Activated B cell treated with CpG ODN at 0.5 μM for 24 hours (primary cell): ENCODE measurements around the gene CYP46A1. TPM values are rescaled to one million over a fixed set of nuclear protein-coding genes. Genes with fewer than 3 reads are reported as not detected.
"Not testable (repeated sequence)": the region's sequence is repeated elsewhere in the genome, so short reads cannot be mapped to it uniquely, and the experiment has no call there.

Experiments
- ATAC-seq: fragments of 200-7000 bp; cut with Tn5 transposase; one replicate; pipeline ENCODE4 v1.10.0; 2021; ENCODE audit warnings: low read depth, mild to moderate bottlenecking, moderate library complexity
- CTCF ChIA-PET: fragments of 350-600 bp; sonication (Branson Sonifier 250); formaldehyde crosslinking; loops from one replicate; lab custom pipeline; 2021; ENCODE audit warnings: antibody characterized with exemption; lab: Charles Lee
- POLR2A ChIA-PET: fragments of 350-600 bp; sonication (Branson Sonifier 250); formaldehyde crosslinking; loops from one replicate; lab custom pipeline; 2021; ENCODE audit warnings: antibody characterized with exemption; lab: Charles Lee
- DNase-seq: peaks from one replicate; pipeline ENCODE4 v3.0.0; 2022
- H3K27ac Mint-ChIP-seq: one replicate; pipeline ENCODE4 v1.8.0; 2020; ENCODE audit warnings: mixed read lengths
- H3K27me3 Mint-ChIP-seq: one replicate; pipeline ENCODE4 v1.8.0; 2021; ENCODE audit warnings: mixed read lengths
- H3K36me3 Mint-ChIP-seq: one replicate; pipeline ENCODE4 v1.8.0; 2021; ENCODE audit warnings: low read depth, mixed read lengths
- H3K4me1 Mint-ChIP-seq: one replicate; pipeline ENCODE4 v1.8.0; 2021; ENCODE audit warnings: mixed read lengths
- H3K4me3 Mint-ChIP-seq: one replicate; pipeline ENCODE4 v1.8.0; 2020; ENCODE audit warnings: mild to moderate bottlenecking, mixed read lengths
- H3K9me3 Mint-ChIP-seq: one replicate; pipeline ENCODE4 v1.8.0; 2020; ENCODE audit warnings: mixed read lengths
- CTCF ChIP-seq: fragments of 200-600 bp; IDR thresholded peaks from one replicate; pipeline ENCODE4 v1.8.0; 2022; ENCODE audit warnings: antibody characterized with exemption, mild to moderate bottlenecking
- intact Hi-C: fragments of 100-400 bp; cut with micrococcal nuclease; formaldehyde crosslinking; loops from one replicate; pipeline ENCODE4 v1.15.1; 2024
- total RNA-seq: library from RNA; stranded (reverse); gene quantifications from 2 replicates; pipeline ENCODE4 v1.2.3, GENCODE V29; 2022

The CYP46A1 gene
- total RNA-seq, 1 donor from 2014 or later, result not detected

DNA sequence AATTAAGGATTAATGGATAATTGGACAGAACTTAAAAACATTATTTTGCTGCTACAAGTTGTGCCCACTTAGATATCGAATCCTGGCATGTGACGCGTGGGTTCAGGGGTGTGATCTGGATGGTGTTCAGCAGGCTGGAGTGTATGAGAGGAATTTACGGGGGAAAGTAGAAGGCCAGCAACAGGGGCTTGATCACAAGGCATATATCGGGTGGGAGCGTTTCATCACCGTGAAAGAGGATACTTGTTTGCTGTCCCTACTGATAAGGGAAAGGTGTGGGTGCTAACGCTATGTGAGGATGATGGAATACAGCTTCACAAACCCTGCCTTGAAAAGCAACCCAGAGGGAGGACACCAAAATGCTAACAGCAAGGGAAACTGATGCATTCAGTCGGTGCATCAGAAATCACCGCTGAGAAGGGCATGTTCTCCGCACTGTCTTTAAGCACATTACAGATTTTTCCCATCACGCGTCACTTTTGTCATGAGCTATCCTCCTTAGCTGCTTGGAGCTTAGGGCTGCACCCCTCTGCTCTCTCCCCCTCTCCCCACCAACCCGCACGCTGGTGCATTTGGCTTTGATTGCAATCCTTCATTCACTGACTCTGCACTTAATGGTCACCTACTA lies 25.8 kb upstream of the CYP46A1 start:
- Mint-ChIP-seq H3K27ac (no peak overlapping the region), H3K36me3 (no peaks in the 10 kb centered on the region), H3K9me3 (no peaks in the 10 kb centered on the region), H3K4me3 (no peak overlapping the region), H3K27me3 (peaks cover 50% of the 10 kb centered on the region), H3K4me1 (peaks cover 4% of the 10 kb centered on the region)
- ChIA-PET CTCF (no interaction called here), POLR2A (no interaction called here)
- no peak for ATAC-seq
- no peak for TF ChIP-seq CTCF
- intact Hi-C loops, result no loop called here
- DNase-seq, result no peak

GRCh38 chr14:99659333-99659741 lies 24.8 kb upstream of the CYP46A1 start:
- peaks cover 51% of the 10 kb centered on the region for H3K27me3 Mint-ChIP-seq
- ATAC-seq, result no peak
- POLR2A ChIA-PET, result no interaction called here

GRCh38 chr14:99660006-99660566 lies 24.0 kb upstream of the CYP46A1 start:
- no peak overlapping the region for H3K4me3 Mint-ChIP-seq
- no peaks in the 10 kb centered on the region for H3K36me3 Mint-ChIP-seq
- TF ChIP-seq CTCF, result no peak
- no peaks in the 10 kb centered on the region for H3K9me3 Mint-ChIP-seq
- no peak overlapping the region for H3K27ac Mint-ChIP-seq
- peaks cover 10% of the 10 kb centered on the region for H3K4me1 Mint-ChIP-seq
- ATAC-seq, result no peak
- ChIA-PET POLR2A (no interaction called here), CTCF (no interaction called here)
- no peak for DNase-seq
- H3K27me3 Mint-ChIP-seq, result peaks cover 45% of the 10 kb centered on the region
- intact Hi-C loops, result no loop called here

More at GRCh38 chr14:99659333-99659741, 24.8 kb upstream of the CYP46A1 start:
- Mint-ChIP-seq H3K4me1 (peaks cover 4% of the 10 kb centered on the region), H3K36me3 (no peaks in the 10 kb centered on the region), H3K27ac (no peak overlapping the region), H3K9me3 (no peaks in the 10 kb centered on the region), H3K4me3 (no peak overlapping the region)
- no peak for DNase-seq
- no peak for TF ChIP-seq CTCF
- CTCF ChIA-PET, result no interaction called here
- intact Hi-C loops, result no loop called here

GRCh38 chr14:99660794-99661193 lies 23.3 kb upstream of the CYP46A1 start:
- Mint-ChIP-seq H3K9me3 (no peaks in the 10 kb centered on the region), H3K27me3 (peaks cover 42% of the 10 kb centered on the region), H3K27ac (no peak overlapping the region), H3K4me1 (peaks cover 13% of the 10 kb centered on the region), H3K4me3 (no peak overlapping the region), H3K36me3 (no peaks in the 10 kb centered on the region)
- POLR2A ChIA-PET, result no interaction called here
- CTCF ChIA-PET, result no interaction called here
- intact Hi-C loops, result no loop called here
- no peak for TF ChIP-seq CTCF
- DNase-seq (no peak), ATAC-seq (no peak)

- ATAC-seq, DNase-seq, CTCF ChIA-PET, POLR2A ChIA-PET, intact Hi-C loops, H3K4me3 Mint-ChIP-seq, H3K36me3 Mint-ChIP-seq, H3K27ac Mint-ChIP-seq, H3K9me3 Mint-ChIP-seq: not testable (repeated sequence)
- Mint-ChIP-seq H3K4me1 (peaks cover 13% of the 10 kb centered on the region), H3K27me3 (peaks cover 42% of the 10 kb centered on the region)
Measured at GRCh38 chr14:99661206-99661605, 22.9 kb upstream of the CYP46A1 start.
